Measurements from ENCODE around the gene FBRSL1. TPM values are rescaled to one million over a fixed set of nuclear protein-coding genes. Genes with fewer than 3 reads are reported as not detected.
A peak's percentile ranks its signal among the peaks of the same experiment; 100 is the strongest.

The FBRSL1 gene
- total RNA-seq, 1 donor, result 3.9 TPM

- no peak overlapping the region for H3K4me3 ChIP-seq (ENCODE audit: low read depth, low read length)
- DNase-seq (ENCODE audit: low read depth), result no peak
- peak; percentile 21 for TF ChIP-seq CTCF (IDR thresholded peaks at IDR 0.05; ENCODE audit: insufficient read depth, low read depth, low read length)
These were observed 17.9 kb downstream of the FBRSL1 start for GRCh38 chr12:132507656-132508490.

GRCh38 chr12:132508491-132508740, 18.5 kb downstream of the FBRSL1 start:
- TF ChIP-seq CTCF (IDR thresholded peaks at IDR 0.05; ENCODE audit: insufficient read depth, low read depth, low read length), result no peak

GRCh38 chr12:132508860-132509732, 19.1 kb downstream of the FBRSL1 start:
- no peak for DNase-seq (ENCODE audit: low read depth)
- no peak overlapping the region for H3K4me3 ChIP-seq (ENCODE audit: low read depth, low read length)
- TF ChIP-seq CTCF (IDR thresholded peaks at IDR 0.05; ENCODE audit: insufficient read depth, low read depth, low read length), result no peak

More at GRCh38 chr12:132508491-132508740, 18.5 kb downstream of the FBRSL1 start:
- DNase-seq (ENCODE audit: low read depth), result no peak
- H3K4me3 ChIP-seq (ENCODE audit: low read depth, low read length), result no peak overlapping the region

GRCh38 chr12:132510111-132510724, 20.3 kb downstream of the FBRSL1 start:
- H3K4me3 ChIP-seq (ENCODE audit: low read depth, low read length), result no peak overlapping the region
- DNase-seq (ENCODE audit: low read depth), result no peak
- no peak for TF ChIP-seq CTCF (IDR thresholded peaks at IDR 0.05; ENCODE audit: insufficient read depth, low read depth, low read length)

GRCh38 chr12:132510746-132511477, 21.0 kb downstream of the FBRSL1 start:
- no peak for DNase-seq (ENCODE audit: low read depth)
- H3K4me3 ChIP-seq (ENCODE audit: low read depth, low read length), result no peak overlapping the region
- TF ChIP-seq CTCF (IDR thresholded peaks at IDR 0.05; ENCODE audit: insufficient read depth, low read depth, low read length), result no peak

- DNase-seq (ENCODE audit: low read depth), result no peak
- H3K4me3 ChIP-seq (ENCODE audit: low read depth, low read length), result no peak overlapping the region
- TF ChIP-seq CTCF (IDR thresholded peaks at IDR 0.05; ENCODE audit: insufficient read depth, low read depth, low read length), result no peak
These were observed 21.7 kb downstream of the FBRSL1 start for GRCh38 chr12:132511516-132512196.

Measured in fibroblast of villous mesenchyme (primary cell).